ENCODE results near the gene ATF3.
"Not testable (repeated sequence)": the region's sequence is repeated elsewhere in the genome, so short reads cannot be mapped to it uniquely, and the experiment has no call there.

Gene ATF3

DNA sequence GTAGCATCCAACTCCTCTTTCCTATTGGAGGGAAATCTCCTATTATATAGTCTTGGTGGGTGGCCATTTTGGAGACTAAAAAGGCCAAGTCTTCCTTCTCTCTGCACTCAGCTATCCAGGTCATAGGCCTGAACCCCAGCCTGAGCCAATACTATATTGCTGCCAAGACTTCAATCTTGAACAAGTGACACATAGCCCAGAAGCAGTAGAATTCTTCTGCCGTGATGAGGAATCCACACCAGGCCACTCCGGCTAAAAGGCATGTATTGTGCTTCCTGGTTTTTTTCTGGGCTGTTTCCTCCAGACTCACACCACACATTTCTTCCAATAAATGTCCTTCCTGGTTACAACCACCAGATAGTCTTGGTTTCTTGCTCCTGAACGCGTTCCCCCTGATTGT, 43.0 kb downstream of the ATF3 start:
- DNase-seq (ENCODE audit: low spot score), result no peak

DNA sequence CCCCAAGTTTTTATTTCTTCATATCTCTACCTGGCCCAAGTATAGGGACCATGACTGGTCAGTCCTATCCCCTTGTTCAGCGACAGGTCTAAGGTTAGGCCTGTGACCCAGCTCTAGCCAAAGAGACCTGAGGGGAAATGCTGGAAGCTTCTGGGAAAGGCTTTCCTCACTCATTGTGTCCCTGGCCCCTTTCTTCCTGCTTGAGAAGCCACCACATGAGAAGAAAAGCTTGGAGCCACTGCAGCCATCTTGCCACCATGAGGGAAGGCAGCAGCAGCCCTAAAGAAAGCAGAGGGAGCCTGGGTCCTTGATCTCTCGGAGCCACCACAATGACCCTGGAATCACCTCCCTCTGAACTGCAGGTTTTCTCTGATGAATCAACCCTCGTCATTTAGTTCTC, 43.4 kb downstream of the ATF3 start:
- DNase-seq (ENCODE audit: low spot score), result no peak

DNA sequence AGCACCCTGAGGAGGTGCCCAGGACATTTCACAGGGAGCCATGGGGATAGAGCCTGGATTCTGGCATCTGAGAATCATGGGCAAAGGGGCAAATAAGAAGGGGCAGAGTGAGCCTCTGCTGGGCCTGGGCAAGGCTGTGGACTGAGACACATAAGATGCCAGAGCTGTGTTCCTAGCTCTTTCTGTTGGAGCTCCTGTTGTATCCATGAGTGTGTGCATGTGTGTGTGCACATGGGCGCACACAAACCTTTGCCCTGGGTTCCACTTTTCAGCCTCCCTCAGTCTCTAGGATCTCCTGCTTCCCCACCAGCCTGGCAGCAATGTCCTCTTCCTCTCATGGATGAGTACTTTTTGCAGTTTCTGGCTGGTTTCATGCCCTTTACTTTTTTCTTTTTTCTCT, 44.0 kb downstream of the ATF3 start:
- no peak for DNase-seq (ENCODE audit: low spot score)

DNA sequence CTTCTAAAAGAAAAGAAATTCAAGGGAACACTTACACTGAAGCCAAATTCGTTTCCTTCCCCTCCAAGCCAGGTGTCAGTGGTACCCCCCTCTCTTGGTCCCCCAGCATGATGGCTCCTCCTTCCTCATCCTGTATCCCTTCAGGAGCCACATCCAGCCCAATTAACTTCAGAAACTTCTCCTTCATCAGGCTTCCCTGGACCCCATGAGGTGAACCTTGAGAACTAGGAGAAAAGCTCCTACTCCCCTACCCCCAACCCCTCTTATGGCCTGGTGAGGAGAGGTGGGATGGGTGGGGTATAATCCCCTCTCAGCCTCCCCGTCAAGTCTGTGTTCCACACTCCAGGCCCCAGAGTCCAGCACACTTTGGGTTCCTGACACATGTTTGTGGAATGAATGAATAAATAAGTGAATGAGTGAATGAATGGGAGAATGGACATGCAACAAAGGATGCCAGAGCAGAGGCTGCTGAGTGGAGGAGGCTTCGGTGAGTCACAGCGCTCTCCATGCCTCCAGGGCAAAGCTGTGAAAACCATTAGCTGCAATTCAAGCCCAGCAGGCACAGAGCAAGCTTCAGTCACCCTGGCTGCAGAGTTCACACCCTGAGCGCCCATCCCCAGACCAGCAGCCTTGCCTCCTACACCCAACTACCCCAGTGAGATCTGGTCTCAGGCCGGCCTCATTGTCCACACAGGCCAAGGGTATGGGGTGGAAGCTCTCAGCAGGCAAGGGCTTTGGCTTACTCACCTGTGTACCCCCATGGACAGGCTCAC, 47.3 kb downstream of the ATF3 start:
- DNase-seq (ENCODE audit: low spot score), result peak; percentile 28

DNA sequence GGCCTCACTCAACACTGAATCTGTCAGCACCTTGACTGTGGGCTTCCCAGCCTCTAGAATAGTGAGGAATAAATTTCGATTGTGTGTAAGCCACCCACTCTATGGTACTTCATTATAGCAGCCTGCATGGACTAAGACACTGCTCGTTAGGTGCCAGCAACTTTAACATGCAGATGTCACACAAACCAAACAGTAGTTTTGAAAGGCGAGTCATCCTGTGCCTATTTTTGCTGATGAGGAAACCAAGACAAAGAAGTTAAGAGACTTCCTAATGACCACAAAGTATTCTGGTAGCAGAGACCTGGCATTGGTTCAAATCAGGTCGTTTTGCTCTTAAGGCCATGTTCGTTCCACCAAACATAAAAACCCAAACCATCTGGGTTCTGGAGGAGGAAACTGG, 48.2 kb downstream of the ATF3 start:
- DNase-seq (ENCODE audit: low spot score), result no peak

DNA sequence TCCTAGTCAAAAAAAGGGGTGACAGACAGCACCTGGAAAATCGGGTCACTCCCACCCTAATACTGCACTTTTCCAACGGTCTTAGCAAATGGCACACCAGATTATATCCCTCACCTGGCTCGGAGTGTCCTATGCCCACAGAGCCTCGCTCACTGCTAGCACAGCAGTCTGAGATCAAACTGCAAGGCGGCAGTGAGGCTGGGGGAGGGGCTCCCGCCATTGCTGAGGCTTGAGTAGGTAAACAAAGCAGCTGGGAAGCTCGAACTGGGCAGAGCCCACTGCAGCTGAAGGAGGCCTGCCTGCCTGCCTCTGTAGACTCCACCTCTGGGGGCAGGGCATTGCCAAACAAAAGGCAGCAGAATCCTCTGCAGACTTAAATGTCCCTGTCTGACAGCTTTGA, 49.7 kb downstream of the ATF3 start:
- not testable (repeated sequence) for DNase-seq (ENCODE audit: low spot score)

DNA sequence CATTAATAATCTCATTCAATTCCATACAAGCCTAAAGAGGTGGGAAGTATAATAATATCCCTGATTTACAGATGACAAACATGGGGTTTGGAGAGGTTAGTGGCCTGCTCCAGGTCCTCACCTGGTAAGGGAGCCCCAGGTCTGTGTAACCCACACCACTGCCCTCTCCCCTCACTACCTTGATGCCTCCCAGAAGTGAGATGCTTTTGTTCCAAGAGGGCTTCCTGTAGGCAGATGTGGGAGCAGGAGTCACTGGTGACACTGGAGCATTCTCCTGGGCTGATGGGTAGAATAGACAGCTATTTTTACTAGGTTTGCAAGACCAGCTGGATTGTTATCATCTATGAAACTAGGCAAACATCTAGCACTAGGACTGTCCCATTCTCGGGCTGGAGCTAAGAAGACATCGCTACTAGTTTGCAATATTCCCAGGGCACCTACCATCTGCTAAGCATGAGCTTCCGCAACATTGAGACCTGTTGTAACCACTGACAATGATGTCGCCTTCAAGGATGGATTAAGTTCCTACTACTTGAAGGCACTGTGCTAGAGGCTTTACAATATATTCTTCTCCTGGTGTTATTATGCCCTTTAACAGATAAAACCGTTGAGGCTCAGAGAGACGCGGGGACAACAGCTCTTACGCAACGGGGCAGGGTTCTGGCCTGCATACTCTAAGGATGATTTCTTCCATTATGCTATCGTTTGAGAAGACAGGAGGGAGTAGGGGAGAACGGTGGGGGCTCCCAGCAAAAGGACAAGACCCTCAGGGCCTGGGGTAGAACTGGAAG, 56.0 kb downstream of the ATF3 start:
- no peak for DNase-seq (ENCODE audit: low spot score)

DNA sequence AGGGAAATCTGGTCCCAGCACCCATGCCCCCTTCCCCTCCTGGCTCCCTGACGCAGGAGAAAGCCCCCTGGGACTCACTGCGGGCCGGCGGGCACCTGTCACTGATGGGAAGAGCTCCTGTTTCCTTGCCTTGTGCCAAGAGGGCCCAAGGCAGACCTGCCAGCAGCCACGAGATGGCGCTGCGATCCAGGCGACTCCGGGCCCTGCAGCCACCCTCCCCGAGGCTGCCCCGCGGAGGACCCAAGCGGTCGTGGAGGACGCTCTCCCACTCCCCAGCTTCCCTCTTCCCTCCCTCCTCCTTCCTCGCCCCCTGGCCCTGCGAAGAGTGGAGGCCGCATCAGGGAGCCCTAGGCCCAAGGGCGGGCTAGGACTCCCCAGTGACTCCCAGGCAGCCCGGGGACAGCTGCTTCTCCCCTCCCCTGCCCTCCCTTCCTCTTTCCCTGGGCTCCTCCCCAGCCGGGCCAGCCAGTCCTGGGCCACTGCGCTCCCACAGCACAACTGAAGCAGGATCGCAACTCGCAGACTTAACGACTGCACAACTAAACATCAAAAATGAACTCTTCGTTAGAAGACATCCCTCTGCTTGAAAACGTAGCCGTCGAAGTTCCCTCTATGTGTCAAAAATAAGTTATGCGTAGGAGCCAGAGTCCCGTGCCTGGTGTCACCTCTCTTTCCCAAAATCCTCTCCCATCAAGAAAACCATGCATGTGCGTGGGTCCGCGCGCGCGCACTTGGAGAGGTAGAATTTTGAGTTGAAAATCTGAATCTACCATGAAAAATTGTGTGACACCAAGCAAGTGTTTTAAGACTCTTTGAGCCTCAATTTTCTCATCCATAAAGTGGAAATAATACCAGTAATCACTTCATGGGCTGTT, 56.9 kb downstream of the ATF3 start:
- peak; percentile 96 for DNase-seq (ENCODE audit: low spot score)

DNA sequence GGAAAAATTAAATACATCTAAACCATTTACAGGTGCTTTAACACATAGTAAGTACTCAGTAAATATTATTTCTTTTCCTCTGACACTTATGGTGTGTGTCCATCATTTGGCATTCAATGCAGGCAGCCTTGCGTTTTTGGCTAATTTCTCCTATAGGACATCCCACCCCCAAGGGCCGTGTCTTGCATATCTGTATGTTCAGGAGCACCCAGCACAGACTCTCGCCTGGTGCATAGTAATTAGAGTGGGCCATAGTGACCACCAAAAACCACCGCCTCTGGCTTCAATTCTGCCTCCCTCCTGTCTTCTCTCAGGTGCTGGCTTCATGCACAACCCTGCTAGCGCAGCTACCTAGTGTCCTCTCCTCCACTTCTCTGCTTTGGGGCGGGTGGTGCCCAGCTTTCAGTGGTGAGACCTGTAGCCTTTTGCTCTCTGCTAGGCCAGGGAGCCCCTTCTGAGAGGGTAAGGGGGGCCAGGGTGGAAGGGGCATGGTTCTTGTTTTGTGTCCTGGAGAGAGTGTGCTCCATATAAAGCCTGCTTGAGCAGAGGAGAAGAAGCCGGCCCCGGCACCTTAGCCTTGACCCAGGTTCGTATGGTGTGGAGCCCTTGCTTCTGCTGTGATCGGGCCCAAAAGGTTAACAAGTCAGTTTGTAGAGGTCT, 57.7 kb downstream of the ATF3 start:
- DNase-seq (ENCODE audit: low spot score), result no peak

DNA sequence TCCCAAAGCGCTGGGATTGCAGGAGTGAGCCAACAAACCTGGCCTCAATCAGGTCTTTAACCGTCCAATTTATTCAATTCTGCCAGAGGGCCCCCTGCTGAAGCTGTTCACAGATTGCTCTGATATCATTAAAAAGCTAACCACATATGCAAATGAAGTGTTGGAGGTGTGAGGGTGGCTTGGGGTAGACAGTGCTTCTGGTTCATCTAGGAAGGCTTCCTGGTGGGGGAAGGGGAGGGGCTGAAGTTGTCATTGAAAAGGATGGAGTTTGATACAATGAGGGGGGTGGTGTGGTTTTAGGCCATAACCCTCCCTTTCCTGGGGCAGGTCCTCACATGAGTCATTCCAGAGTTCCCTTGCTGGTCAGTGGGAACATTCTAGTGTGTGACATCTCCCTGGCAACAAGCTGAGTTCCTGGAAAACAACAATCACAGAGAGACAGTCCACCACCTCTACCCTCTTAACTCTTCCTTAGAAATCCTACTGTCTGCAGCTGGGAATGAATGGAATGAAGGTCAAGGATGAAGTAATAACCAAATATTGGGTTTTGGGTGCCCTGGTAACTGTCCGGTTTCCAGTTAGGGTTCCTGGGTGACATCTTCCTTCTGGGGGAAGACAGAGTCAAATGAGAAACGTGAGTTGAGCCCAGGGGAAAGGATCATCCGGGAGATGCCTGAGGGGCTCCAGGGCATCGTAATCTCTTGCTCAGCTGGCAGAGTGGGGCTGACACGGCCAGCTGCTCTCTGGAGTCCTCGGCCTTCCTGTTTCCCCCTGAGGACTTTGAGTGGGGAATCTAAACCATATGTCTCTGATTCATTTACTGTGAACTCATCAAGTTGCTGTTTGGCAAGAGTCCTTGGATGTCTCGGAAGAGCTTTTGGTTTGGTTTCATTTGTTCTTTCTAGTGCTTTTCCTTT, 58.9 kb downstream of the ATF3 start:
- DNase-seq (ENCODE audit: low spot score), result peak; percentile 76

DNA sequence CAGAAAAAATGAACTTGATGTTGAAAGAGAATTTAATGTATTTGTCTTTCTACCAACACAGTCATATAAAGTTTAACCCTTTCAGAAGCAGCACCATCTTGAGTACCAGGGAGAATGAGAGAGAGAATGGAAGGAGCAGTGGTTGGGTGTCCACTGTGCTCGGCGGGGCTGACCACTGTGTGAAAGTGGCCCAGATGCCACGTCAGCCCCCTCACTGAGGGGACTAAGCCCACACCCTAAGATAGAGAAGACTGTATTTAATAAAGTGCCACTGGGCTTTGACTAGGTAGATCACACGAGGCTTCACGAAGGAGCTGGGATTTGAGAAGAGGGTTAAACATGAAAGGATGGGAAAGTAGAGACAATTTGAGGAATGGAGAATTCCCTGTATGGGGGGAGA, 59.9 kb downstream of the ATF3 start:
- no peak for DNase-seq (ENCODE audit: low spot score)

DNA sequence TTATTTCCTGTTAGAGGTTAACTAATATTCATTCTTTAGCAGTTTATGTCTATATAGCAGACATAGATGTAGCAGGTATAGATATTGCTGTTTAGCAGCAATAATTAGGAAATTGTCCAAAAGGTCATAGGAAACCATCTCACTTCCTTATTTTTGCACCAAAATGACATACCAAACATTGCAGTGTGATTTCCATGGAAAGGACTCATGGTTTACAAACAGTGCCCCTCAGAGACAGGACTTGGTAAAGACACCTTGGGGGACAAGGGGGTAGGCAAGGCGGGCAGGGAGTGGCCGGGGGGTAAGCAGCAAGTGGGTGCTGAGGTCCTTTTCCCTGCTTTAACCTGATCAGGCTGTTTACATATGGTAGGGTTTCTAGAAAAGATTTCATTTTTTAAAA, 60.5 kb downstream of the ATF3 start:
- DNase-seq (ENCODE audit: low spot score), result peak; percentile 59

DNA sequence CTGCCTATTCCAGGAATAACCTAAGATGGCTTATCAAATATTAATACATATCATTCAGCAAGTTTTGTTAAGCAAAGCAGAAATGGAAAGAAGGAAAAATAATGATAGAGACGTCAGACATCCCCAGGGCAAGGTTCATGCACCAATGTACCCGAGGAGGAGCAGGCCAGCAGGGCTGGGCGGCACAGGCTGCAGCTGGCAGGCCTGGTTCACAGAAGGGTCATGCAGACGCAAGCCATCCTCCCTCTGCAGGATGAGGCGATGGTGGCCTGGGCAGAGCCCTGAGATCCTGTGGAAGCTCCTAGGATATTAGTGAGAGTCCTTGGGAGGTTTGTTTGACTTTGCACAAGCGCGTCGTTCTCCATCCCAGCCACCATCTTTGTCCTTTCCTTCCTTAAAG, 61.0 kb downstream of the ATF3 start:
- DNase-seq (ENCODE audit: low spot score), result no peak

DNA sequence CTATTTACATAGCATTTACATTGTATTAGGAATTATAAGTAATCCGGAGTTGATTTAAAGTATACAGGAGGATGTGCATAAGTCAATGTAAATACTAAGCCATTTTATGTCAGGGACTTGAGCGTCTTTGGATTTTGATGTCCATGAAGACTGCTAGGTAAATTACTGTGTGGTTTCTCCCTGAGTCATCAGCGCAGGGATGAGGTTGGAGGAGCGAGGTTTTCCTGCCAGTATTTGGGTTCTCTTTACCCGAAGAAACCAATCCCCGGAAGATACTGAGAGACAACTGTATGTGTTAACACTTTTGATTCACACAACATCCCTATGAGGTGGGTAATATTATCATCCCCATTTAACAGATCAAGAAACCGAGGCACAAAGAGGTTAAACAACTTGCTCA, 61.7 kb downstream of the ATF3 start:
- no peak for DNase-seq (ENCODE audit: low spot score)

Measured in D341Med (cell line).